ENCODE results near the gene ZCCHC3. TPM values are rescaled to one million over a fixed set of nuclear protein-coding genes. Genes with fewer than 3 reads are reported as not detected.

ZCCHC3 gene
- total RNA-seq, 1 donor from 2014 or later, result 40.8 TPM

DNA sequence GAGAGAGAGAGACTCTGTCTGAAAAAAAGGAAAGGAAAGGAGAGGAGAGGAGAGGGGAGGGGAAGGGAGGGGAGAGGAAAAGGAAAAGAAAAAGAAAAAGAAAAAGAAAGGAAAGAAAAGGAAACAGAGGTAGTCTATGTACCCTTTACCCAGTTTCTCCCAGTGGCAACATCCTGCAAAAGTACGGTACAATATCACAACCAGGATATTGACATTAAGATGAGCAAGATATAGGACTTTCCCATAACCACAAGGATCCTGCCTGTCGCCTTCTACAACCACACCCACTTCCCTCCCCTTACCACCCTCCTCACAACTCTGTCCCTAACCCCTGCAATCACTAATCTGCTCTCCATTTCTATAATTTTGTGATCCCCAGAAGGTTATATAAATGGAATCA, 10.9 kb upstream of the ZCCHC3 start:
- H3K27me3 Mint-ChIP-seq (ENCODE audit: low read depth), result no peaks in the 10 kb centered on the region
- H3K9me3 Mint-ChIP-seq, result no peaks in the 10 kb centered on the region
- peaks cover 23% of the 10 kb centered on the region for H3K36me3 Mint-ChIP-seq
- no peak overlapping the region for H3K4me3 Mint-ChIP-seq
- TF ChIP-seq, protein P1, sequence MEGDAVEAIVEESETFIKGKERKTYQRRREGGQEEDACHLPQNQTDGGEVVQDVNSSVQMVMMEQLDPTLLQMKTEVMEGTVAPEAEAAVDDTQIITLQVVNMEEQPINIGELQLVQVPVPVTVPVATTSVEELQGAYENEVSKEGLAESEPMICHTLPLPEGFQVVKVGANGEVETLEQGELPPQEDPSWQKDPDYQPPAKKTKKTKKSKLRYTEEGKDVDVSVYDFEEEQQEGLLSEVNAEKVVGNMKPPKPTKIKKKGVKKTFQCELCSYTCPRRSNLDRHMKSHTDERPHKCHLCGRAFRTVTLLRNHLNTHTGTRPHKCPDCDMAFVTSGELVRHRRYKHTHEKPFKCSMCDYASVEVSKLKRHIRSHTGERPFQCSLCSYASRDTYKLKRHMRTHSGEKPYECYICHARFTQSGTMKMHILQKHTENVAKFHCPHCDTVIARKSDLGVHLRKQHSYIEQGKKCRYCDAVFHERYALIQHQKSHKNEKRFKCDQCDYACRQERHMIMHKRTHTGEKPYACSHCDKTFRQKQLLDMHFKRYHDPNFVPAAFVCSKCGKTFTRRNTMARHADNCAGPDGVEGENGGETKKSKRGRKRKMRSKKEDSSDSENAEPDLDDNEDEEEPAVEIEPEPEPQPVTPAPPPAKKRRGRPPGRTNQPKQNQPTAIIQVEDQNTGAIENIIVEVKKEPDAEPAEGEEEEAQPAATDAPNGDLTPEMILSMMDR (IDR thresholded peaks at IDR 0.05; ENCODE audit: unreplicated experiment), result no peak
- no peak for DNase-seq (ENCODE audit: low spot score in 2 of 2, unreplicated experiment in 2 of 2)
- H3K27ac Mint-ChIP-seq, result no peak overlapping the region
- H3K4me1 Mint-ChIP-seq, result peaks cover 12% of the 10 kb centered on the region

DNA sequence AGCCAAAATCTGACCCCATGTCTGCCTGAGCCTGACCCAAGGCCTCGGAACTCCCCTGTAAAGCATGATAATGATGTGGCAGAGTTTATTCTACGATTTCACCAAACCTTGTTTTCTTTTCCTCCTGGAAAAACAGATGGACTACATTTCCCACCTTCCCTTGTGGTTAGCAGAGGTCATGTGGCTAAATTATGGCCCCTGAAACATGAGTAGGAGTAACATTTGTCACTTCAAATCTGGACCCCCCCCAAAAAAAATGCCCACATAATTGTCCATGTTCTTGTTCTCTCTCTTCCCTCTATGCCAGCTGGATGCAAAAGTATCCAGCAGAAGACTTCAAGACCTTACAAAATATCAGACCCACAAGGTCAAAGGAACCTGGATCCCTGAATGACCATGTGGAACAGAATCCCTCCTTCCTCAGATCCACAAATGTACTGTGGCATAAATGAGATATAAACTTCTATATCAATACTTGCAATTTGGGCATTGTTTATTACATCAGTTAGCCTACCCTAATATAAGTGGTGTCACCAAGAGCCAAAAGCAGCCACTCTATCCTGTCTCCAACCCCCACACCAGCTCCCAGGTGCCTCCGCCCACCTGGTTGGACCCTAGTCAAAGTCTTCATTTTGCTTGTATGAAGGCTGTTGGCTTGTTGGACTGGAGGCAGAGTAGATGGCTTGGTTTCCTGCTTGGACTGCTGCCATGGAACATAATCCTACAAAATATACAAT, 8.2 kb upstream of the ZCCHC3 start:
- Mint-ChIP-seq H3K27me3 (ENCODE audit: low read depth) (no peaks in the 10 kb centered on the region), H3K9me3 (no peaks in the 10 kb centered on the region), H3K36me3 (peaks cover 12% of the 10 kb centered on the region), H3K4me3 (peak overlapping the region; percentile 46), H3K4me1 (peaks cover 14% of the 10 kb centered on the region), H3K27ac (no peak overlapping the region)
- TF ChIP-seq, protein P1 (IDR thresholded peaks at IDR 0.05; ENCODE audit: unreplicated experiment), result no peak
- DNase-seq (ENCODE audit: low spot score in 2 of 2, unreplicated experiment in 2 of 2), result no peak

DNA sequence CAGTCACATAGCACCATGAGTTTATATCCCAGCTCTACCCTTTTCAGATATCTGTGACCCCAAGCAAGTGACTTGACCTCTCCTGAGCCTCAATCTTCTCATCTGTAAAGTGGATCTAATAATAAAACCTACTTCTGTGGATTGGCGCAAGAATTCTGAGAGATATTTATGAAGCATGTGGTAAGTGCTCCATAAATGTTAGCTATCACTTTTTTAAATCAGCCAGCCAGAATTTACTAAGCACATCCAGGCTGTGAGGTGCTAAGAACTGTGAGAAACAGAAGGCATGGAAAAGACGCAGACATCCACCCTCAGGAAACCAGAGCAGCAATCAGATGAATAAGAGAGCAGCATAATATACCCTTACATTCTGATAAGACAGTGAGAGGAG, 7.7 kb upstream of the ZCCHC3 start:
- Mint-ChIP-seq H3K9me3 (no peaks in the 10 kb centered on the region), H3K27ac (no peak overlapping the region), H3K27me3 (ENCODE audit: low read depth) (no peaks in the 10 kb centered on the region), H3K4me1 (peaks cover 14% of the 10 kb centered on the region), H3K4me3 (no peak overlapping the region), H3K36me3 (peaks cover 12% of the 10 kb centered on the region)
- DNase-seq (ENCODE audit: low spot score in 2 of 2, unreplicated experiment in 2 of 2), result no peak
- TF ChIP-seq, protein P1 (IDR thresholded peaks at IDR 0.05; ENCODE audit: unreplicated experiment), result no peak

DNA sequence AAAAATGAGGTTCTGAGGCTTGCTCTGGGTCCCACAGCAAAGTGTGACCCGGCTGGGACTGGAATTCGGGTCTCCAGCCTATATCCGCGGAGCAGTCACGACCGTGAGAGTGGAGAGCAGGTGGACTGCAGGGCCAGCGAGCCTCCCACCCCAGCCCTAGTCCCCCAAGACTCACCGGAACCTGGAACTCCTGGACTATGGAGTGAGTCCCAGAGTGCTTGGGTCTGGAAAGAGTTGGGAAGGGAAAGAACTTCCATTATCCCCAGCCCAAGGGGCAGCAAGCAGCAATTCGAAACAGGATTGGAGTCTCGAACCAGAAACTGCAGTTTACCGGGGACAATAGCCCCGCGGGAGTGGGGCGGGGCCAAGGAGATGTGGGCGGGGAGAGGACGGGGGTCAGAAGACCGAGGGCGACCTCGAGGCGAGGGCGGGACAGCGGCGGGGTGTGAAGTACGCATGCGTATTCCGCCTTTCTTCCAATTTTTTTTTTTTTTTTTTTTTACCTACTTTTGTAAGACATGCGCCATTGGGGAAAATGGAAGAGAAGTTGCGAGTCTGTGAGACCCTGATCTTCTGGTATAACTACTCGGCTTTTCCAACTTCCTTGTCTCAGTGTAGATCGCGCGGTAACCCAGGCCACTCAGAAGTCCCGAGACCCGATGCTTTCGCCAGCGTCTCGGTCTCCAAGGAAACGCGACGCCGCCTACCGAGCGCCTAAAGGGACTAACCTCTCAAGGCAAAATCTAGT, 7.1 kb upstream of the ZCCHC3 start, which contains the start of gene C20orf96:
TSS of gene C20orf96 (minus strand) at position 667 of the 748 bp plus-strand sequence. CDS start at position 527, 140 bp downstream.
- H3K27me3 Mint-ChIP-seq (ENCODE audit: low read depth), result no peaks in the 10 kb centered on the region
- H3K9me3 Mint-ChIP-seq, result no peaks in the 10 kb centered on the region
- H3K27ac Mint-ChIP-seq, result no peak within 1 kb of the TSS
- TF ChIP-seq, protein P1 (IDR thresholded peaks at IDR 0.05; ENCODE audit: unreplicated experiment), result no peak
- H3K36me3 Mint-ChIP-seq, result peaks cover 12% of the 10 kb centered on the region
- H3K4me1 Mint-ChIP-seq, result peaks cover 14% of the 10 kb centered on the region
- DNase-seq (ENCODE audit: low spot score in 2 of 2, unreplicated experiment in 2 of 2), result peak; percentile 75 to 86
- no peak within 1 kb of the TSS for H3K4me3 Mint-ChIP-seq

DNA sequence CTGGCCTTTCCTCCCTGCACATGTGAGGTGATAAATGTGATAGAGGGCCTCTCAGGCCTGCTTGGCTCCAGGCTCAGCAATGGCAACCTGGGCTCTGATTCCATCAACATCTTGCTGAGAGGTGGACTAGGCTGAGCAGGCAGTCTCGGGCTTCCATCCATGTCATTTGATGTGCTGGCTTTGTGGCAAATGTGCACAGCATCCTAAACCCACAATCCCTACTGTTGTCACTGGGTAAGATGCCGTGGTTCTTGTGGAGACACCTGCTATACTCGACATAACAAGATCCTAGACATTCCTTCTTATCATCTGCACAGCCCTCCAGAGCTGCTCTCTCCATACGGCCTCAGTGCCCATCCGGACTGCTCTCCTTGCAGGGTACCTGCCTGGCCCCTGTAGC, 2.8 kb upstream of the ZCCHC3 start:
- Mint-ChIP-seq H3K36me3 (no peaks in the 10 kb centered on the region), H3K4me3 (no peak overlapping the region), H3K4me1 (peaks cover 23% of the 10 kb centered on the region), H3K9me3 (no peaks in the 10 kb centered on the region), H3K27ac (no peak overlapping the region), H3K27me3 (ENCODE audit: low read depth) (no peaks in the 10 kb centered on the region)
- DNase-seq (ENCODE audit: low spot score in 2 of 2, unreplicated experiment in 2 of 2), result no peak
- TF ChIP-seq, protein P1 (IDR thresholded peaks at IDR 0.05; ENCODE audit: unreplicated experiment), result no peak
